Mesendoderm (in vitro differentiated cells): Measurements from ENCODE around the gene ELANE.
"Not testable (repeated sequence)": the region's sequence is repeated elsewhere in the genome, so short reads cannot be mapped to it uniquely, and the experiment has no call there.

ENCODE experiments used
- DNase-seq: peaks from one replicate; pipeline ENCODE4 v3.0.0; 2013
- H2AK5ac ChIP-seq: 2 replicates; pipeline ENCODE4 v1.6.1; 2013; ENCODE audit warnings: low read length, inconsistent platforms
- H2BK120ac ChIP-seq: 2 replicates; pipeline ENCODE4 v1.6.1; 2013; ENCODE audit warnings: low read depth, mild to moderate bottlenecking, low read length, moderate library complexity, mixed read lengths
- H2BK15ac ChIP-seq: replicated peaks from 2 replicates; pipeline ENCODE4 v1.6.1; 2013; ENCODE audit warnings: low read depth, mild to moderate bottlenecking, moderate library complexity
- H2BK5ac ChIP-seq: 2 replicates; pipeline ENCODE4 v1.6.1; 2013; ENCODE audit warnings: low read length, inconsistent platforms
- H3K18ac ChIP-seq: 2 replicates; pipeline ENCODE4 v1.6.1; 2013; ENCODE audit warnings: mild to moderate bottlenecking, low read length, mixed read lengths
- H3K23ac ChIP-seq: one replicate; pipeline ENCODE4 v1.6.1; 2013; ENCODE audit warnings: low read length
- H3K27ac ChIP-seq: 2 replicates; pipeline ENCODE4 v1.5.1; 2013; ENCODE audit warnings: low read depth, mild to moderate bottlenecking, inconsistent platforms, low read length, moderate library complexity
- H3K27me3 ChIP-seq: 2 replicates; pipeline ENCODE4 v1.6.1; 2013; ENCODE audit warnings: low read length, control low read depth, mild to moderate bottlenecking, inconsistent platforms; ENCODE audit not compliant: insufficient read depth, poor library complexity
- H3K36me3 ChIP-seq: 2 replicates; pipeline ENCODE4 v1.6.1; 2013; ENCODE audit warnings: low read length, inconsistent platforms; ENCODE audit not compliant: control insufficient read depth, insufficient read depth
- H3K4ac ChIP-seq: one replicate; pipeline ENCODE4 v1.6.1; 2013; ENCODE audit warnings: low read depth, mild to moderate bottlenecking, low read length, moderate library complexity
- H3K4me1 ChIP-seq: 2 replicates; pipeline ENCODE4 v1.6.1; 2013; ENCODE audit warnings: low read depth, low read length, inconsistent platforms; ENCODE audit not compliant: control insufficient read depth
- H3K4me2 ChIP-seq: 2 replicates; pipeline ENCODE4 v1.6.1; 2013; ENCODE audit warnings: low read length
- H3K4me3 ChIP-seq: 2 replicates; pipeline ENCODE4 v1.5.1; 2013; ENCODE audit warnings: mild to moderate bottlenecking, low read length
- H3K56ac ChIP-seq: one replicate; pipeline ENCODE4 v1.6.1; 2013; ENCODE audit warnings: low read length
- H3K79me1 ChIP-seq: 2 replicates; pipeline ENCODE4 v1.6.1; 2013; ENCODE audit warnings: low read length, inconsistent platforms
- H3K79me2 ChIP-seq: 2 replicates; pipeline ENCODE4 v1.6.1; 2013; ENCODE audit warnings: mild to moderate bottlenecking, low read length; ENCODE audit not compliant: control insufficient read depth, insufficient read depth
- H3K9ac ChIP-seq: 2 replicates; pipeline ENCODE4 v1.6.1; 2013; ENCODE audit warnings: low read length, inconsistent platforms
- H4K5ac ChIP-seq: one replicate; pipeline ENCODE4 v1.6.1; 2013; ENCODE audit warnings: low read length
- H4K8ac ChIP-seq: one replicate; pipeline ENCODE4 v1.6.1; 2013; ENCODE audit warnings: low read depth, mild to moderate bottlenecking, control low read depth, low read length, moderate library complexity
- WGBS: extraction: QIAGEN DNeasy Blood & Tissue Kit; methylation state at CpG from one replicate; pipeline ENCODE4 v1.1.7; 2013; ENCODE audit warnings: low lambda C conversion rate, missing lambda C conversion rate; ENCODE audit not compliant: insufficient coverage; ENCODE audit errors: extremely low coverage; 5-methylcytosine and 5-hydroxymethylcytosine counted together

ELANE gene

GRCh38 chr19:891421-892200, 39.5 kb downstream of the ELANE start:
- Histone ChIP-seq H3K56ac (peak overlapping the region; percentile 91), H3K9ac (peak overlapping the region; percentile 84)
- not testable (repeated sequence) for H4K8ac ChIP-seq, H2BK120ac ChIP-seq, H3K4ac ChIP-seq, H4K5ac ChIP-seq, H3K36me3 ChIP-seq, H2BK5ac ChIP-seq, H3K27me3 ChIP-seq, H3K79me2 ChIP-seq, H3K4me1 ChIP-seq, H3K18ac ChIP-seq, H3K79me1 ChIP-seq, H2AK5ac ChIP-seq, H3K4me3 ChIP-seq, H3K27ac ChIP-seq, H3K23ac ChIP-seq, H2BK15ac ChIP-seq, DNase-seq, H3K4me2 ChIP-seq
- WGBS = no CpG with 5 or more reads among the region's 50 CpGs

GRCh38 chr19:892243-892893, 40.3 kb downstream of the ELANE start:
- H3K56ac ChIP-seq = peak overlapping the region; percentile 91
- no peak overlapping the region for H2BK5ac ChIP-seq
- H3K27me3 ChIP-seq = no peaks in the 10 kb centered on the region
- no peaks in the 10 kb centered on the region for H3K79me1 ChIP-seq
- H4K8ac ChIP-seq = peak overlapping the region; percentile 97
- no CpG with 5 or more reads among the region's 27 CpGs for WGBS
- peak overlapping the region; percentile 38 for H2AK5ac ChIP-seq
- H3K27ac ChIP-seq = no peak overlapping the region
- no peak overlapping the region for H4K5ac ChIP-seq
- peaks cover 3% of the 10 kb centered on the region for H3K79me2 ChIP-seq
- no peaks in the 10 kb centered on the region for H3K36me3 ChIP-seq
- H3K4me2 ChIP-seq = peak overlapping the region; percentile 78
- no peak overlapping the region for H2BK120ac ChIP-seq
- H2BK15ac ChIP-seq = no peak overlapping the region
- H3K18ac ChIP-seq = peak overlapping the region; percentile 98
- H3K23ac ChIP-seq = no peak overlapping the region
- H3K4me3 ChIP-seq = peak overlapping the region; percentile 63
- DNase-seq = no peak
- peak overlapping the region; percentile 89 for H3K4ac ChIP-seq
- no peaks in the 10 kb centered on the region for H3K4me1 ChIP-seq
- peak overlapping the region; percentile 84 for H3K9ac ChIP-seq

- H3K79me2 ChIP-seq = peaks cover 3% of the 10 kb centered on the region
- H3K9ac ChIP-seq = peak within 1 kb of the TSS; percentile 96
- peak within 1 kb of the TSS; percentile 89 for H3K4ac ChIP-seq
- peak within 1 kb of the TSS; percentile 97 for H4K8ac ChIP-seq
- no peak within 1 kb of the TSS for H4K5ac ChIP-seq
- no peaks in the 10 kb centered on the region for H3K4me1 ChIP-seq
- no peak within 1 kb of the TSS for H2BK15ac ChIP-seq
- peak within 1 kb of the TSS; percentile 97 for H2BK5ac ChIP-seq
- H3K18ac ChIP-seq = peak within 1 kb of the TSS; percentile 98
- peak within 1 kb of the TSS; percentile 38 for H2AK5ac ChIP-seq
- peak within 1 kb of the TSS; percentile 94 for H3K23ac ChIP-seq
- peak within 1 kb of the TSS; percentile 99 for H3K56ac ChIP-seq
- H3K27ac ChIP-seq = peak within 1 kb of the TSS; percentile 92
- DNase-seq = peak; percentile 95
- no peaks in the 10 kb centered on the region for H3K36me3 ChIP-seq
- no peaks in the 10 kb centered on the region for H3K27me3 ChIP-seq
- peak within 1 kb of the TSS; percentile 78 for H3K4me2 ChIP-seq
- no CpG with 5 or more reads among the region's 69 CpGs for WGBS
- peak within 1 kb of the TSS; percentile 82 for H2BK120ac ChIP-seq
- H3K4me3 ChIP-seq = peak within 1 kb of the TSS; percentile 83
- H3K79me1 ChIP-seq = no peaks in the 10 kb centered on the region
Observed at GRCh38 chr19:892894-893689, 41.0 kb downstream of the ELANE start, which contains the start of the genes MED16 and RNU6-9. Gene MED16, minus strand, starts transcription at chr19:893187. Its CDS starts 2,056 bp downstream, at chr19:891131. Gene RNU6-9, plus strand, starts transcription at chr19:893484.

GRCh38 chr19:896434-896833, 44.3 kb downstream of the ELANE start:
- Histone ChIP-seq H4K8ac (no peak overlapping the region), H4K5ac (no peak overlapping the region), H3K79me1 (no peaks in the 10 kb centered on the region), H3K27ac (no peak overlapping the region), H3K27me3 (no peaks in the 10 kb centered on the region), H3K9ac (no peak overlapping the region), H3K4me1 (no peaks in the 10 kb centered on the region), H3K4ac (no peak overlapping the region), H3K18ac (no peak overlapping the region), H3K23ac (no peak overlapping the region), H2AK5ac (no peak overlapping the region), H2BK120ac (no peak overlapping the region), H3K4me2 (no peak overlapping the region), H2BK5ac (no peak overlapping the region), H3K36me3 (no peaks in the 10 kb centered on the region), H3K4me3 (no peak overlapping the region), H2BK15ac (no peak overlapping the region), H3K56ac (no peak overlapping the region), H3K79me2 (peaks cover 3% of the 10 kb centered on the region)
- no CpG with 5 or more reads among the region's 10 CpGs for WGBS
- no peak for DNase-seq

GRCh38 chr19:896999-897398, 44.9 kb downstream of the ELANE start:
- no peak overlapping the region for H3K18ac ChIP-seq
- H2BK15ac ChIP-seq = no peak overlapping the region
- no peaks in the 10 kb centered on the region for H3K27me3 ChIP-seq
- H3K36me3 ChIP-seq = no peaks in the 10 kb centered on the region
- H3K4me2 ChIP-seq = no peak overlapping the region
- no peak overlapping the region for H2BK120ac ChIP-seq
- H2BK5ac ChIP-seq = no peak overlapping the region
- no peak overlapping the region for H3K27ac ChIP-seq
- no peak overlapping the region for H4K8ac ChIP-seq
- H3K9ac ChIP-seq = no peak overlapping the region
- no peak for DNase-seq
- no peak overlapping the region for H3K4ac ChIP-seq
- no peak overlapping the region for H3K23ac ChIP-seq
- H3K79me2 ChIP-seq = peaks cover 3% of the 10 kb centered on the region
- no peaks in the 10 kb centered on the region for H3K4me1 ChIP-seq
- H2AK5ac ChIP-seq = no peak overlapping the region
- no peaks in the 10 kb centered on the region for H3K79me1 ChIP-seq
- no peak overlapping the region for H3K56ac ChIP-seq
- H4K5ac ChIP-seq = no peak overlapping the region
- no CpG with 5 or more reads among the region's 11 CpGs for WGBS
- H3K4me3 ChIP-seq = no peak overlapping the region
